ENCODE results near the gene HMGXB3. TPM values are rescaled to one million over a fixed set of nuclear protein-coding genes. Genes with fewer than 3 reads are reported as not detected.

HMGXB3 gene
- total RNA-seq, 3 donors from 2014 or later (not counting 1 experiment from before 2014, with no cell fraction given) = 39.0 to 46.5 (median 45.8) TPM

DNA sequence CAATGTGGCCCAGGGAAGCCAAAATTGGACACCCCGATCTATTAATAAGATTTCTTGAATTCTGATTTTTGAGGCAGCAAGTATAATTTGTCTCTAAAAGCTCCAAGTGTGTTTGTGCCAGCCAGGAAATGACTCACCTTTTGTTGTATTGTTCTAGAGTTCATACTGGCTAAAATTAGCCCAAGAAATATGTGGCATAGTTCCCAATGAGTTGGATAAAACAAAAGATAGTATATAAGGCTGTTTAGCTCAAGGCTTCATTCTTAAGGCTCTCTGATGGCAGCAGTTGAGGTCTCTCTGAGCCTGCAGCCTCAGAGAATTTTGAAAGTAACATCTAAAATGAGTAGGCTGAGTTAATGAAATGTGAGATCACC, 21.6 kb downstream of the HMGXB3 start:
- H3K9me3 Mint-ChIP-seq = no peaks in the 10 kb centered on the region
- TF ChIP-seq, protein P1, sequence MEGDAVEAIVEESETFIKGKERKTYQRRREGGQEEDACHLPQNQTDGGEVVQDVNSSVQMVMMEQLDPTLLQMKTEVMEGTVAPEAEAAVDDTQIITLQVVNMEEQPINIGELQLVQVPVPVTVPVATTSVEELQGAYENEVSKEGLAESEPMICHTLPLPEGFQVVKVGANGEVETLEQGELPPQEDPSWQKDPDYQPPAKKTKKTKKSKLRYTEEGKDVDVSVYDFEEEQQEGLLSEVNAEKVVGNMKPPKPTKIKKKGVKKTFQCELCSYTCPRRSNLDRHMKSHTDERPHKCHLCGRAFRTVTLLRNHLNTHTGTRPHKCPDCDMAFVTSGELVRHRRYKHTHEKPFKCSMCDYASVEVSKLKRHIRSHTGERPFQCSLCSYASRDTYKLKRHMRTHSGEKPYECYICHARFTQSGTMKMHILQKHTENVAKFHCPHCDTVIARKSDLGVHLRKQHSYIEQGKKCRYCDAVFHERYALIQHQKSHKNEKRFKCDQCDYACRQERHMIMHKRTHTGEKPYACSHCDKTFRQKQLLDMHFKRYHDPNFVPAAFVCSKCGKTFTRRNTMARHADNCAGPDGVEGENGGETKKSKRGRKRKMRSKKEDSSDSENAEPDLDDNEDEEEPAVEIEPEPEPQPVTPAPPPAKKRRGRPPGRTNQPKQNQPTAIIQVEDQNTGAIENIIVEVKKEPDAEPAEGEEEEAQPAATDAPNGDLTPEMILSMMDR (IDR thresholded peaks at IDR 0.05) = no peak
- no peak overlapping the region for H3K4me3 ChIP-seq (ENCODE audit: low read length)
- ATAC-seq (no peak), DNase-seq (no peak)
- intact Hi-C loops (cut with micrococcal nuclease) = no loop called here
- H3K4me1 ChIP-seq (ENCODE audit: control insufficient read depth, insufficient read depth, low read length) = no peaks in the 10 kb centered on the region
- peaks cover 57% of the 10 kb centered on the region for H3K36me3 Mint-ChIP-seq
- no peak overlapping the region for H3K27ac ChIP-seq (ENCODE audit: low read length)
- peaks cover 4 to 5% of the 10 kb centered on the region in 2 donors for H3K4me1 Mint-ChIP-seq
- peaks cover 78% of the 10 kb centered on the region for H3K36me3 ChIP-seq (ENCODE audit: control insufficient read depth, insufficient read depth, low read length)
- no peaks in the 10 kb centered on the region for H3K9me3 ChIP-seq (ENCODE audit: control insufficient read depth, insufficient read depth, low read length)
- no peaks in the 10 kb centered on the region for H3K27me3 ChIP-seq (ENCODE audit: control insufficient read depth, insufficient read depth, low read length)
- H3K4me3 Mint-ChIP-seq = no peak overlapping the region
- 100% methylated on average over 1 of the region's 1 CpG for WGBS (ENCODE audit: insufficient coverage)
- no peaks in the 10 kb centered on the region for H3K27me3 Mint-ChIP-seq (ENCODE audit: low read depth in 2 of 2)
- no peak overlapping the region for H3K27ac Mint-ChIP-seq

DNA sequence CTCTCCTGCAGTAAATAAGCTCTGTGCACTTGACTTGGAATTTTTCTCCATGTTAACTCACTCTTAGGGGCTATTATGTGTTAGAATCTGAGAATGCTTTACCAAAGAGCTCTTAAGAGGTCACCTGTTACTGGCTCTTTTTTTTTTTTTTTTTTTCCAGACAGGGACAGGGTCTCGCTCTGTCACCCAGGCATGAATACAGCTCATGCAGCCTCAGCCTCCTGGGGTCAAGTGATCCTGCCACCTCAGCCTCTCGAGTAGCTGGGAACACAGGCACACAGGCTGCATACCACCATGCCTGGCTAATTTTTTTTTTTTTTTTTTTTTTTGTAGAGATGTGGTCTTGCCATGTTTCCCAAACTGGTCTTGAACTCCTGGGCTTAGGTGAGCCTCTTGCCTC, 22.1 kb downstream of the HMGXB3 start:
- no peaks in the 10 kb centered on the region for H3K9me3 Mint-ChIP-seq
- TF ChIP-seq, protein P1 (IDR thresholded peaks at IDR 0.05) = no peak
- H3K27ac Mint-ChIP-seq = no peak overlapping the region
- H3K4me3 Mint-ChIP-seq = no peak overlapping the region
- intact Hi-C loops (cut with micrococcal nuclease) = no loop called here
- Histone ChIP-seq H3K27ac (ENCODE audit: low read length) (no peak overlapping the region), H3K4me1 (ENCODE audit: control insufficient read depth, insufficient read depth, low read length) (no peaks in the 10 kb centered on the region), H3K4me3 (ENCODE audit: low read length) (no peak overlapping the region), H3K27me3 (ENCODE audit: control insufficient read depth, insufficient read depth, low read length) (no peaks in the 10 kb centered on the region), H3K36me3 (ENCODE audit: control insufficient read depth, insufficient read depth, low read length) (peaks cover 80% of the 10 kb centered on the region), H3K9me3 (ENCODE audit: control insufficient read depth, insufficient read depth, low read length) (no peaks in the 10 kb centered on the region)
- ATAC-seq (no peak), DNase-seq (no peak)
- no peaks in the 10 kb centered on the region for H3K27me3 Mint-ChIP-seq (ENCODE audit: low read depth in 2 of 2)
- peaks cover 0 to 4% of the 10 kb centered on the region in 2 donors for H3K4me1 Mint-ChIP-seq
- H3K36me3 Mint-ChIP-seq = peaks cover 58% of the 10 kb centered on the region
- 93% methylated on average over 2 of the region's 2 CpGs for WGBS (ENCODE audit: insufficient coverage)

DNA sequence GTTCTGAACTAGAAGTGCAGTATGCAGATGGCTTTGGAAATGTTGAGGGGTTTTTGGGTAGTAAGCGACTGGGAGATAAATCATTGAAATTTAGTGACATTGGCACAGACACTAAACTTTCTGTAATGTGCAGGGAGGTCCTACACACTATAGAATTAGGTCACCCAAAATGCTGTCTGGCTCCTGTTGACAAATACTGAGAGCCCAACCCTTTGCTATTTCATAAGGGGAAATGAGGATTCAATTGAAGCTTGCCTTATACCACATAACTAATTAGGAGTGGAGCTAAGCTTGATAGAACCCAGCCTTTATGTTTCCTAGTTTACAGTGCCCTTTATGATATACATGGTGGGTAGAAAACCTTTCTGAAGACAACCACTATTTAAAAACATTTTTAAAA, 22.6 kb downstream of the HMGXB3 start:
- H3K36me3 ChIP-seq (ENCODE audit: control insufficient read depth, insufficient read depth, low read length) = peaks cover 75% of the 10 kb centered on the region
- Mint-ChIP-seq H3K27me3 (ENCODE audit: low read depth in 2 of 2) (no peaks in the 10 kb centered on the region), H3K4me1 (peaks cover 0 to 4% of the 10 kb centered on the region in 2 donors), H3K9me3 (no peaks in the 10 kb centered on the region), H3K4me3 (no peak overlapping the region), H3K36me3 (peaks cover 63% of the 10 kb centered on the region), H3K27ac (no peak overlapping the region)
- H3K4me1 ChIP-seq (ENCODE audit: control insufficient read depth, insufficient read depth, low read length) = no peaks in the 10 kb centered on the region
- H3K4me3 ChIP-seq (ENCODE audit: low read length) = no peak overlapping the region
- 100% methylated on average over 1 of the region's 1 CpG for WGBS (ENCODE audit: insufficient coverage)
- intact Hi-C loops (cut with micrococcal nuclease) = no loop called here
- DNase-seq (no peak), ATAC-seq (no peak)
- no peak overlapping the region for H3K27ac ChIP-seq (ENCODE audit: low read length)
- TF ChIP-seq, protein P1 (IDR thresholded peaks at IDR 0.05) = no peak
- no peaks in the 10 kb centered on the region for H3K9me3 ChIP-seq (ENCODE audit: control insufficient read depth, insufficient read depth, low read length)
- H3K27me3 ChIP-seq (ENCODE audit: control insufficient read depth, insufficient read depth, low read length) = no peaks in the 10 kb centered on the region

DNA sequence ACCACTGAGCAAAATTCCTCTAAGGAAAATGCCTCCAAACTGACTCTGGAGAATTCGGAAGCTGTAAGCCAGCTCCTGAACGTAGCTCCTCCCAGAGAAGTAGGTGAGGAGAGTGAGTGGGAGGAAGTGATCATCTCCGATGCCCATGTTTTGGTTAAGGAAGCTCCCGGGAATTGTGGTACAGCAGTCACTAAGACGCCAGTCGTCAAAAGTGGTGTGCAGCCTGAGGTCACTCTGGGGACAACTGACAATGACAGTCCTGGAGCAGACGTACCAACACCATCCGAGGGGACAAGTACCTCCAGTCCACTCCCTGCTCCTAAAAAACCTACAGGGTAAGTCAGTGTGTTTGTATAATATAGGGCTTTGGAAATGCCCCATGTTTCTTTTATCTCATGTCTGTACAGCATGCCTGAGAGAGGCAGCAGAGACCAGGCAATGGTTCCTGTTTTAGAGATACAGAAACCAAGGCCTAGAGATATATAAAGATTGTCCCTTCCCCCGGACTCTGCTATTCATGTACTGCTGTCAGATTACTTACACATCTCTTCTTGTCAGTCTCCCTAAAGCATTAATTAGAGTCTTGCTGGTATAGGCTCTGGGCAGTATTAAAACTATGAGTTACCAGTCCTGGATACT, 23.9 kb downstream of the HMGXB3 start:
- Histone ChIP-seq H3K27me3 (ENCODE audit: control insufficient read depth, insufficient read depth, low read length) (no peaks in the 10 kb centered on the region), H3K4me1 (ENCODE audit: control insufficient read depth, insufficient read depth, low read length) (no peaks in the 10 kb centered on the region), H3K4me3 (ENCODE audit: low read length) (no peak overlapping the region), H3K27ac (ENCODE audit: low read length) (no peak overlapping the region), H3K36me3 (ENCODE audit: control insufficient read depth, insufficient read depth, low read length) (peaks cover 67% of the 10 kb centered on the region), H3K9me3 (ENCODE audit: control insufficient read depth, insufficient read depth, low read length) (no peaks in the 10 kb centered on the region)
- DNase-seq (no peak), ATAC-seq (peak in 1 of 3 donors; percentile 28)
- no peak overlapping the region for H3K27ac Mint-ChIP-seq
- TF ChIP-seq, protein P1 (IDR thresholded peaks at IDR 0.05) = no peak
- 96% methylated on average over 8 of the region's 9 CpGs for WGBS (ENCODE audit: insufficient coverage)
- intact Hi-C loops (cut with micrococcal nuclease) = no loop called here
- H3K36me3 Mint-ChIP-seq = peaks cover 56% of the 10 kb centered on the region
- H3K4me1 Mint-ChIP-seq = peaks cover 0 to 4% of the 10 kb centered on the region in 2 donors
- no peaks in the 10 kb centered on the region for H3K27me3 Mint-ChIP-seq (ENCODE audit: low read depth in 2 of 2)
- H3K9me3 Mint-ChIP-seq = no peaks in the 10 kb centered on the region
- H3K4me3 Mint-ChIP-seq = no peak overlapping the region

All from natural killer cell (primary cell).